Loucy (cell line): ENCODE data around the gene CHST11.

Experiments
- EZH2phosphoT487 ChIP-seq: fragments of 200-600 bp; IDR thresholded peaks from 2 replicates; pipeline ENCODE4 v1.6.1; 2018; ENCODE audit warnings: antibody characterized with exemption, mild to moderate bottlenecking, moderate library complexity, borderline replicate concordance
- TF ChIP-seq, protein P1 (sequence below): fragments of 200-600 bp; sonication (generic); conservative IDR thresholded peaks from 2 replicates; pipeline ENCODE4 v1.5.1; 2014; ENCODE audit warnings: mild to moderate bottlenecking, antibody characterized with exemption, low read length

DNA sequence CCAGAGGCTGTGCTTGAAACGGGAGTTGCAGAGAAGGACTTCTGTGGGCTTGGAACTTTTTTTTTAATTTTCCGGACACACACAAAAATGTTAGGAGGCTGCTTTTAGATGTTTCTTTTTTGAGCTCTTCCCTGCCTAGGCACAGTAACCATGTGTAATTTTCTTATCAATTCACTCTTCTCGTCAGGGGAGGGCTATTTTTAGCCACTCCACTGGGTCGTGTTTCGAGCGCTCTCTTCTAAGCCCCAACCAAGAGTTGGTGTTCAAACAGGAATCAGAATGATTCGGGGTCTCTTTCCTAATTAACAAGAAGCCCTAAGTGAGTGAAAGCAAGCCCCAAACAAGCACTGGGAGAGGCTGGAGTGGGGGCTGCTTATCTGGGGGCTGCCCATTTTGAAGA is 162.6 kb downstream of the CHST11 start:
- TF ChIP-seq, protein P1, sequence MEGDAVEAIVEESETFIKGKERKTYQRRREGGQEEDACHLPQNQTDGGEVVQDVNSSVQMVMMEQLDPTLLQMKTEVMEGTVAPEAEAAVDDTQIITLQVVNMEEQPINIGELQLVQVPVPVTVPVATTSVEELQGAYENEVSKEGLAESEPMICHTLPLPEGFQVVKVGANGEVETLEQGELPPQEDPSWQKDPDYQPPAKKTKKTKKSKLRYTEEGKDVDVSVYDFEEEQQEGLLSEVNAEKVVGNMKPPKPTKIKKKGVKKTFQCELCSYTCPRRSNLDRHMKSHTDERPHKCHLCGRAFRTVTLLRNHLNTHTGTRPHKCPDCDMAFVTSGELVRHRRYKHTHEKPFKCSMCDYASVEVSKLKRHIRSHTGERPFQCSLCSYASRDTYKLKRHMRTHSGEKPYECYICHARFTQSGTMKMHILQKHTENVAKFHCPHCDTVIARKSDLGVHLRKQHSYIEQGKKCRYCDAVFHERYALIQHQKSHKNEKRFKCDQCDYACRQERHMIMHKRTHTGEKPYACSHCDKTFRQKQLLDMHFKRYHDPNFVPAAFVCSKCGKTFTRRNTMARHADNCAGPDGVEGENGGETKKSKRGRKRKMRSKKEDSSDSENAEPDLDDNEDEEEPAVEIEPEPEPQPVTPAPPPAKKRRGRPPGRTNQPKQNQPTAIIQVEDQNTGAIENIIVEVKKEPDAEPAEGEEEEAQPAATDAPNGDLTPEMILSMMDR = no peak
- TF ChIP-seq EZH2phosphoT487 = no peak
